Measurements from ENCODE around the gene ARHGAP15. TPM values are rescaled to one million over a fixed set of nuclear protein-coding genes. Genes with fewer than 3 reads are reported as not detected.

Gene ARHGAP15
- total RNA-seq, 1 experiment from 2014 or later = 0.42 TPM

- TF ChIP-seq MAX (IDR thresholded peaks at IDR 0.05) = no peak
These were observed 396.2 kb downstream of the ARHGAP15 start (continued) for GRCh38 chr2:143525402-143525860.

- Histone ChIP-seq H3K9me3 (ENCODE audit: control insufficient read depth in 1 of 2, insufficient read depth in 1 of 2, low read depth in 1 of 2, low read length in 2 of 2) (no peaks in the 10 kb centered on the region), H4K20me1 (ENCODE audit: insufficient read depth) (no peaks in the 10 kb centered on the region), H3K9me2 (ENCODE audit: insufficient read depth) (no peaks in the 10 kb centered on the region), H3K4me1 (ENCODE audit: control insufficient read depth in 1 of 2, insufficient read depth in 2 of 2, low read length in 2 of 2) (no peaks in the 10 kb centered on the region), H3K79me2 (ENCODE audit: insufficient read depth, low read length) (no peaks in the 10 kb centered on the region), H3K27ac (ENCODE audit: low read depth, low read length) (no peak overlapping the region), H3K27me3 (ENCODE audit: insufficient read depth, low read length) (no peaks in the 10 kb centered on the region), H3K4me2 (ENCODE audit: low read length) (no peak overlapping the region), H3K9ac (ENCODE audit: low read length) (no peak overlapping the region), H2AFZ (ENCODE audit: low read depth, low read length, poor library complexity, severe bottlenecking) (no peak overlapping the region), H3K36me3 (ENCODE audit: control insufficient read depth in 1 of 2, insufficient read depth in 2 of 2, low read length in 2 of 2) (no peaks in the 10 kb centered on the region), H3K4me3 (replicated peaks in 1 of 2; ENCODE audit: low read depth in 1 of 2, low read length in 2 of 2) (no peak overlapping the region)
- TF ChIP-seq CBX3 (IDR thresholded peaks at IDR 0.05; ENCODE audit: low read depth) = no peak
- TF ChIP-seq ZNF274 (IDR thresholded peaks at IDR 0.05; ENCODE audit: low read depth, low read length) = no peak
- TF ChIP-seq POLR2A (IDR thresholded peaks at IDR 0.05; ENCODE audit: borderline replicate concordance, extremely low read depth, insufficient read depth, insufficient read length) = no peak
- TF ChIP-seq ZFX (IDR thresholded peaks at IDR 0.05) = no peak
- no peak for TF ChIP-seq EZH2phosphoT487 (IDR thresholded peaks at IDR 0.05; ENCODE audit: borderline replicate concordance)
- no peak for TF ChIP-seq ZBTB33 (IDR thresholded peaks at IDR 0.05; ENCODE audit: extremely low read depth, insufficient replicate concordance, low read length)
- no peak for TF ChIP-seq MAX (IDR thresholded peaks at IDR 0.05)
- no peak for TF ChIP-seq TCF7L2 (IDR thresholded peaks at IDR 0.05; ENCODE audit: borderline replicate concordance, extremely low read depth, insufficient read depth, insufficient read length)
- TF ChIP-seq RAD21 (IDR thresholded peaks at IDR 0.05; ENCODE audit: low read depth) = no peak
- TF ChIP-seq REST (IDR thresholded peaks at IDR 0.05; ENCODE audit: low read depth) = no peak
- no peak for TF ChIP-seq EGR1 (IDR thresholded peaks at IDR 0.05; ENCODE audit: low read depth)
- TF ChIP-seq YY1 (IDR thresholded peaks at IDR 0.05; ENCODE audit: extremely low read depth, insufficient replicate concordance, low read depth, low read length) = no peak
- no peak for TF ChIP-seq SIN3A (IDR thresholded peaks at IDR 0.05; ENCODE audit: low read depth)
- no peak for TF ChIP-seq FOSL1 (IDR thresholded peaks at IDR 0.05; ENCODE audit: low read depth)
- no peak for TF ChIP-seq JUND (IDR thresholded peaks at IDR 0.05)
- TF ChIP-seq SRF (IDR thresholded peaks at IDR 0.05; ENCODE audit: low read depth) = no peak
- TF ChIP-seq POLR2AphosphoS5 (IDR thresholded peaks at IDR 0.05; ENCODE audit: low read depth, low read length) = no peak
- no peak for TF ChIP-seq EZH2 (IDR thresholded peaks at IDR 0.05)
- ATAC-seq = no peak
- POLR2A ChIA-PET = no interaction called here
- no peak for DNase-seq (ENCODE audit: low read depth, low spot score)
- CTCF ChIA-PET = no interaction called here
- intact Hi-C loops (cut with micrococcal nuclease) = no loop called here
- BruUV-seq (replicated peaks) = no TSS peak
- RAD21 ChIA-PET (ENCODE audit: low non-redundant PET in 1 of 2, low total read pairs in 2 of 2, uncharacterized antibody in 2 of 2, unreplicated experiment in 2 of 2) = no interaction called here
These were observed 397.3 kb downstream of the ARHGAP15 start for GRCh38 chr2:143526498-143526897.
